RPMI7951 (cell line): ENCODE data around the gene CERS4. TPM values are rescaled to one million over a fixed set of nuclear protein-coding genes. Genes with fewer than 3 reads are reported as not detected.
"Not testable (repeated sequence)": the region's sequence is repeated elsewhere in the genome, so short reads cannot be mapped to it uniquely, and the experiment has no call there.

Experiments
- DNase-seq: peaks from one replicate; pipeline ENCODE4 v3.0.0-alpha.2; 2012; ENCODE audit warnings: low read depth
- total RNA-seq: library from RNA; depleted of rRNA; stranded (reverse); fragments of >200 nt; shearing (Covaris generic); gene quantifications from 2 replicates; pipeline ENCODE4 v1.2.3, GENCODE V29; 2014; rRNA removed

The CERS4 gene
- total RNA-seq, 1 experiment from 2014 or later, result 0.24 TPM

- not testable (repeated sequence) for DNase-seq
Observed at GRCh38 chr19:8264248-8264647, 55.1 kb downstream of the CERS4 start.

GRCh38 chr19:8265872-8266271 is 56.7 kb downstream of the CERS4 start:
- DNase-seq, result no peak

- no peak for DNase-seq
Observed at GRCh38 chr19:8269724-8270123, 60.6 kb downstream of the CERS4 start.

- DNase-seq, result not testable (repeated sequence)
Observed at GRCh38 chr19:8276508-8276907, 67.3 kb downstream of the CERS4 start.

- not testable (repeated sequence) for DNase-seq
Observed at GRCh38 chr19:8291337-8291736, 82.2 kb downstream of the CERS4 start.

GRCh38 chr19:8302357-8302691 is 93.2 kb downstream of the CERS4 start:
- no peak for DNase-seq

- DNase-seq, result no peak
Observed at GRCh38 chr19:8302734-8303133, 93.6 kb downstream of the CERS4 start.

- DNase-seq, result no peak
Observed at GRCh38 chr19:8304841-8305621, 95.9 kb downstream of the CERS4 start.

GRCh38 chr19:8305798-8306197 is 96.6 kb downstream of the CERS4 start:
- DNase-seq, result no peak

GRCh38 chr19:8306235-8307054 is 97.3 kb downstream of the CERS4 start:
- no peak for DNase-seq

GRCh38 chr19:8307400-8307964 is 98.3 kb downstream of the CERS4 start:
- no peak for DNase-seq

- DNase-seq, result peak; percentile 88
Observed at GRCh38 chr19:8307965-8308866, 99.0 kb downstream of the CERS4 start, which contains the start of gene CD320. Gene CD320 (minus strand): TSS chr19:8308358. CDS start chr19:8308290, 68 bp downstream.

- no peak for DNase-seq
Observed at GRCh38 chr19:8308891-8309291, 99.7 kb downstream of the CERS4 start.

- no peak for DNase-seq
Observed at GRCh38 chr19:8310342-8311055, 101.3 kb downstream of the CERS4 start.

GRCh38 chr19:8311461-8312260 is 102.5 kb downstream of the CERS4 start:
- peak; percentile 22 for DNase-seq

Other genes starting within 250 kb of the CERS4 start
- gene ELAVL1, start 203.7 kb upstream of the CERS4 start, total RNA-seq, result 31.8 and 39.0 TPM in 2 replicates
- not detected in 2 replicates for gene CCL25, start 156.6 kb upstream of the CERS4 start, total RNA-seq
- gene FBN3, start 59.8 kb upstream of the CERS4 start, total RNA-seq, result not detected in 2 replicates
- gene CD320, start 99.0 kb downstream of the CERS4 start, total RNA-seq, result 49.7 and 71.9 TPM in 2 replicates
- gene NDUFA7, start 112.0 kb downstream of the CERS4 start, total RNA-seq, result 42.1 and 48.3 TPM in 2 replicates
- gene RPS28, start 112.1 kb downstream of the CERS4 start, total RNA-seq, result 246 and 255 TPM in 2 replicates
- 0.24 TPM in 1 of 2 replicates, not detected in the other for gene KANK3, start 133.9 kb downstream of the CERS4 start, total RNA-seq
- 9.0 and 10.4 TPM in 2 replicates for gene ANGPTL4, start 154.8 kb downstream of the CERS4 start, total RNA-seq
- 10.3 and 16.1 TPM in 2 replicates for gene RAB11B, start 181.0 kb downstream of the CERS4 start, total RNA-seq
- 27.3 and 46.6 TPM in 2 replicates for gene MARCHF2, start 203.9 kb downstream of the CERS4 start, total RNA-seq
- gene HNRNPM, start 235.6 kb downstream of the CERS4 start, total RNA-seq, result 44.6 and 54.3 TPM in 2 replicates